Iris pigment epithelial cell (primary cell): ENCODE data around the gene ZIC5.
"Not testable (repeated sequence)": the region's sequence is repeated elsewhere in the genome, so short reads cannot be mapped to it uniquely, and the experiment has no call there.

Source experiments
- DNase-seq: peaks from one replicate; pipeline ENCODE4 v3.0.0-alpha.2; 2011; ENCODE audit warnings: low read depth

ZIC5 gene

DNA sequence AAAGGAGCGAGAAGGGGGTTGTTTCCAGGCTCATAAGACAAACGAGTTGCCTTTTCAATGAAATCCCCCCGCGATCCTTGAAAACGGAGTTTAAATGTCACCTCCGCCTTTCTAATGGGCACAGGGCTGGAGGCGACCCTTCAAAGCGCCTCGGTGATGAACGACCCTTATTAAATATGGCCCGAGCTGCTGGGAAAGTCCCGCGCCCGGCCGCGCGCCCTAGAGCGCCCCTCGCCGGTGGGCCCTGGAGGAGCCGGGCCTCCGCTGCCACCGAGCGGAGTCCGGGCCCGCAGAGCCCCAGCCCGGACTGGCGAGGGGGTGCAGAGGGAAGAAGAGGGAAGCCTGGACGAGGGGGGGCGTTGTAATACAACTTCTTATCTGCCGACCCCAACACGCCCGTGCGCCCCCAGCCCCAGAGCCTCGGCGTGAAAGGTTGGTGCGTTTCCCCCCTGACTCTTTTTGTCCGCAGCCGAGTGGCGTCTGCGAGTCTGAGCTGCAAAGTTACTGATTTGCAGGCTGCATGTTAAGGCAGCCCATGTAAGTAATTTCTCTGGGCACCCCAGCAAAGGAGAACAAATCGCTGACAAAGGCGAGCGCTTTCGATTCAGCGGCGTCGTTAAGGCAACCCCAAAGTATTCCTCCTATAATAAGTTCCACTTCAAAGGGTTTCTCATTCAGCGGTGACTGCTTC is 11.9 kb downstream of the ZIC5 start:
- peak; percentile 18 for DNase-seq

DNA sequence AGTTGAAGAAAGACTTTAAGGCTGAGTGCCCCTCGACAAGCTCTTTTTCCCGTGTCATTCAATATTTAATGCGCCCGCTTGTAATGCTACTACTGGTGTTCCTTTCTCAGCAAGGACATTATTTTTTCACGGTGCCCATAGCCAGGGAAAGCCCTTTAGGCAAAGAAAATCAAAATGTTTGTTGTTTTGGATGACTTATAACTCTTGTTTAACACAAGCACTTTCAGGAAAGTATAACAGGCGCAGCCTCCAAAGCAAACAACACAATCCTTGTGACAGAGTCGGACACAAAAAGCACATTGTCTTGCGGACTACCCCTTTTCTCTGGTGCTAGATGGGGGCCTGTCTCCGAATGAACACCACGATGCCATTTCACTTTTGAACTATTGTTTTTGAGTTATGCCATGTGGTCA is 12.4 kb downstream of the ZIC5 start:
- DNase-seq = no peak

DNA sequence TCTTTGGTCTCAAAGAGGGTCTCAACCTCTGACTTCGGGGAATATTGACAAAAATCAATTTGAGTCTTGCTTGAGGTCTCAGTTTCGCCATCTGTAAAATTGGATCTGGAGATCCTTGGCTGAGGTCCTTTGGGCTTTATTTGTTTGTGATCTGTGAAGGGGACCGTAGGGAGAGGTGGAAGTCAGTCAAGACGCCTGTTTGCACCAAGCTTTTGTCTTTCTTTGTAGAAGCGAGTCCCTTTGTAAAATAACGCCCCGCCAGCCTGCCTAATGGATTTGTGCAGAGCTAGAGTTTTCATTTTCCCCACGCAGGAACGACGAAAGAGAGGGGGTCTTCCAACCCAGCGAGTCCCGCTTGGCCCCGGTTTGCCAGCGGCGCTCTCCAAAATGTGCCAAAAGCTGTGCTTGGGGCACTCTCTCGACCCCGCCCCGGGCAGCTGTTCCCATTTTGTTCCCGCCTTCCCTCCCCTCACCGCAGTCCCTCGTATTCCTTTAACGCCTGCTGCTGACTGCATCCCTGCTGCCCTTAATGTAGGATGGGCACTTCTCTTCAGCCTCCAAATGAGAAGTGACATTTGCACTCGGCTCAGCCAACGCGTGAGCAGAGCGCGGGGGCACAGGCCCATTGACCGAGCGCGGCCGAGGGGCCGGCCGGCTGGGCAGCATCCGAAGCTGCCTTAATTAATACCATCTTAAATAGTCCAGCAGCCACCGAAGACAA is 13.0 kb downstream of the ZIC5 start:
- DNase-seq = no peak

DNA sequence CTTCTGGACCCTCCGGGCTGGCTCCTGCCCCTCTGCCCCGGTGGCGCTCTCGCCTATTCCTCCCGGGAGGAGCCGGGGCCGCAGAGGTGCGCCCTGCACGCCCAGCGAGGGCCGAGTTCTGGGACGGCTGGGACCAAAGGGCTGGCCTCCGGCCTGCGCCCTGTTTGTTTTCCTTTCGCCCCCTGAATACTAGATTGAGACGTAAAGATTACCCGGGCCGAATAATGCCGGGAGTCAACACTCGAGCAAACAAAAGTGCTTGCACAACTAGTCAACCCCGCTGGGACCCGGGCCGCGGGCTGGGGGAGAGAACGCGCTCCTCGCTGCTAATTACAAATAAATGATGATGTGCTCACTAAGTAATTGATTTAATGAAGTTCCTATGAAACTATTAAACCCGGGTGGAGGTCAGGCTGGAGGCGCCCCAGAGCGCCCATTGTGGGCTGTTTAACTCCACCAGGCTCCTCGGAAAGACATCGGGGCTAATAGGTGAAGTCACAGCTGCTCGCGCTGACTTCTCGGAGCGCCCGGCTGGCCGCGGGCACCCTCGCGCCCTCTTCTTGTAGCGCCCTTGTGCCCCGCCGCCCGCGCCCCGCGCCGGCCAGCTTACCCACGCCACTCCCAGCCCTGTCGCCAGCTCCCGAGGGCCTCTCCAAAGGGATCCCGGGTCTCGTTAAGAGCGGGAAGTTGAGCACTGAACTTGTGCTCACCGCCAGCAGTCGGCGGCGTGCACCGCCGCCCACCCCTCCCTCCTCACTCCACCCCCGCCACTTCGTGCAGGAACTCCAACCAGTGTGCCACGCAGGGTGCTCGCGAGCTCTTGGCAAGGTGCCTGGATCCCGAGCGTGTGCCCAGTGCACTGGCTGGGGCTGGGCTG is 14.9 kb downstream of the ZIC5 start:
- no peak for DNase-seq

DNA sequence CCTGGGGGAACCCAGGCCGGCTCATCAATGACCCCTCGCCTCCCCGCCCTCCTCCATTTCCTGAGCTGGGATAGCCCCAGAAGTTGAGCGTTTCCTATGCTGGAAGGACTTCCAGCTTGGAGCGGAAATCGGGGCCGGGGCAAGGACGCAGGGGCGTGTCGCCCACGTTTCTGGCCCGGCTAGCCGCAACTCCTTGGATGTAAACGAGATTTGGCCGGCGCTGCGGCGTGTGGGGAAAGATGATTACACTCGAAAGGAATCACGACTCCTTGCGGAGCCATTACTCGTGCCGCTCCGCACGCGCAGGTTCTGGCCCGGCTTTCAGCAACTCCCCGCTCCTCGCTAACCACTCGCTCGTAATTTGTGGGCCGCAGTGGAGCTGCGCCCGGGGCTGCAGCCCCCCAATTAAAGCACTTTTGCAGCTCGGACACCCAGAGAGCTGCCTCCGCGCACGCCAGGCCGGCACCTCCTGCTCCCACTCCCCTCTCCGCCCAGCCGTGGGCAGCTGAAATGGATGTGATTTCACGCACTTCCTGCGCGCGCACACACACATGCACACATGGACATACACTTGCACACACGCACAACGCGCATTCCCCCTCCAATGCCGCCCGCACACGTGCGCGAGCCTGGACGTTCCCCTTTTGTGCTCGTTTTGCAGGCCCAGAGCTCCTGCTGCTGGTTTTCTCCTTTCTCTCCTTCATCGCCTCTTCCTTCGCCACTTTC is 15.7 kb downstream of the ZIC5 start:
- DNase-seq = peak; percentile 32

DNA sequence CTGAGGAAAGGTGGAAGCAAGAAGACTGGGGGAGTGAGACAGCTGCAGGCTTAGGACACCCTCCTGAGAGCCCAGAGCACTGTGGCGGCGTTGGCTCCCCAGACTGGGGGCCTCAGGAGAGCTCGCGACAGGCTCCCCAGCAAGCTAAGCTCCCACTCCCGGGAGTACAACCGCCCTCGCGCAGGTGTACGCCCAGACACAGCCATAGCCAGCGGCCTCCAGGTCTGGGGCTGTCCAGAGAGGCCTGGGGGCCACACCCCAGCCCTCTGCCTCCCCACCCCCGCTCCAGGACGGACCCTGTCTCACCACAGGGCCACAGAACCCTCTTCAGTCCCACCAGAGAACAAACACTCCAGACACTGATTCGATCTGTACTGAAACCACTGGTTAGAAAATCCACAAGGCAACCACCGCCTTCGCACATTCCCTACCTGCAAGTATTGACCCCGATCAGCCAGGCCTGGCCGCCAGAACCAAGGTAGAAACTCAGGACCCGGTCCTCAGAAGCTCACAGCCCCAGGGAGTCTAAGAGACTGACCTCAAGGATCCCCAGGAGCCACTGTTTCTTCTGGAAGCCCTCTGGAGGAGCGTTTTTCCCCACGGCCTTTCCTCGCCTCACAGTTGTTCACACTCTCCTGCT is 16.3 kb downstream of the ZIC5 start:
- no peak for DNase-seq

DNA sequence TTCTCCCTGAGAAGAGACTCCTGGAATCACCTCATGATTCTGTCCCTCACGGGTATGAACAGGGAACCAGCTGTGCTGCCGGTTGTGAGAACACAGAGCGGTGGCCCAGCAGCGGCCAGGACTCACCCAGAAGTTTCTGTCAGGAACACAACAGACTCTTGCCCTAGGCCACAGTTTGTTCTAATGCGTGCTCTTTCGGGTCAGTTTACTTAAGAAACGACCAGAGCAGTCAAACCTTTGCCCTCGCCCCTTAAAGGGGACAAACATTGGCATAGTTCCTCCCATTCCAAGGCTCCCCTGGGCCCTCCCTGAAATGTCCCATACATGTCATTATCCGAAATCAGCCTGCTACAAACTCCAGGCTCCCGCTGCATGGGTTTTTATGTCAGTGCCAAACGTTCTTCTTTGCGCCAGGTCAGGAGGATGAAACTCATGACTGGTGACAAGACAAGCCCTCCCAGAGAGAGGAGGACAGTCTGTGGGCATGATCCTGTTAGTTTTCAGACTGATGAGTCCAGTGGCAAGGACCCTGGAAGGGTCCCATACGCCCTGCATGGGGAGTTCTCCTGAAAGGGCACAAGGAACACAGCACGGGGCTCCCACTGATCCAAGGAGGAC is 18.3 kb downstream of the ZIC5 start:
- DNase-seq = no peak

DNA sequence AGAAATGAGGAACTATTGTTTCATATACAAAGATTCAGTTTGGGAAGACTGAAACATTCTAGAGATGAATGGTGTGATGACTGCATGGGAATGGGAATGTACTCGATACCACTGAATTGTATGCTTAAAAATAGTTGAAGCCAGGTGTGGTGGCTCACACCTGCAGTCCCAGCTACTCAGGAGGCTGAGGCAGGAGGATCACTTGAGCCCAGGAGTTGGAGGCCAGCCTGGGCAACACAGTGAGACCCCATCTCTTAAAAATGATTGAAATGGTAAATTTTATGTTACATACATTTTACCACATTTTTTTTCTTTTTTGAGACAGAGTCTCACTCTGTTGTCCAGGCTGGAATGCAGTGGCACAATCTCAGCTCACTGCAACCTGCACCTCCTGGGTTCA is 19.9 kb downstream of the ZIC5 start:
- not testable (repeated sequence) for DNase-seq

DNA sequence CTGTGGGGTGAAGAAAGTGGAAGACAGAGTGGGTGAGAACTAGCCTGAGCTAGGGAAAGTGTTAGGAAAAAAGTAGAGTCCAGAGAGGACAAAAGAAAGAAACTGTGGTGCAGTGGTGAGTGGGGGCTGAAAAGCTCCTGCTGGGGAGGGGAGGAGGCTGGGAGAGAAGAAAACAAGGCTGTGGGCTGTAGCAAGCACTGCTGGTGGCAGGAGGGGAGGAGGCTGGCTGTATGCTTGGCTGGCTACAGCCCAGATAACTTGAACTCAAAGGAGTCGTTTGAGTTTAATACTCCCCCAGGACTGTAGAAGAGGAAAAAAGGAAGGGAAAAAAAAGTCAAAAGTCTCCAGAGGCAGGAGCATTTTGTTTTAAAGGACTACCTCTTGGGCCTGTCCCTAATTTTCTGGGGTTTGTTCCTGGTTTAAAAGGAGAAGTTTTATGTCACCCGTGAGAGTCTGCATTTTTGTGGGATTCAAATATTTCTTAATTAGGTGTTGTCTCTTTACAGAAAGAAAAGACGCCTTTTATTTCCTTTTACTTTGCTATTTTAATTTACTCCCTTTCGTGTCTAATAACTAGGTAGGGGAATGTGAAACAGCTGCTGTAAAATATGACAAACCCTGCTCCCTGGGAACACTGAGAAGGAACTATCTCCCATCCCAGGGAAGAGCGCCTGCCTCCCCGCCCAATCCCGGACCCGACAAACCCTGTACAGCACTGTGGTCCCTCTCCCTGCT is 21.7 kb downstream of the ZIC5 start:
- DNase-seq = no peak

DNA sequence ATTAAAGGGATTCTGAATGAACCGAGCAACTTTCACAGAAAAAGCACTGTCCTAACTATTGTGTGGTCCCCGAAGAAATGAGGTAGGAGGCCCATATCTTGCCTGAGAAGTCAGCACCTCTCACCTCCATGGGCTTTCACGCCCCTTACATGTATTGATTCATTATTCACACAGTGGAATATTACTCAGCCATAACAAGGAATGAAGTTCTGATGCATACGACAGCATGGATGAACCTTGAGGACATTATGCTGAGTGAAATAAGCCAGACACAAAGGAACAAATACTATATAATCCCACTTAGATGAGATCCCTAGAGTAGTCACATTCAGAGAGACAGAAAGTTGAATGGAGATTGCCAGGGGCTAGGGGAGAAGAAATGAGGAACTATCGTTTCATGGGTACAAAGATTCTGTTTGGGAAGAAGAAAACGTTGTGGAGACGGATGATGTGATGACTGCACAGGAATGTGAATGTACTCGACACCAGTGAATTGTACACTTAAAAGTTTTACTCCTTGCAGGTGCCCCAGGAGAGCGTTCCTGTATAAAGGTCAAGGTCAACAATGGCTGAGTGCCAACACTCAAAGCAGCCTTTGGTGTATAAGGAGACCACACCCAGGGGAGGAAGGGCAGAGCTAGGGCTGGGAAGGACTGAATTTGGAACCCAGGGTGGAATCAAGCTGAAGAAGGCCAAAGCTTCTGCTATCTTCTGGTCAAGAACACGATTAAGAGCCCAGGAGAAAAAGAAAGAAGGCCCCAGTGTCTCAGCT is 22.5 kb downstream of the ZIC5 start:
- DNase-seq = no peak

DNA sequence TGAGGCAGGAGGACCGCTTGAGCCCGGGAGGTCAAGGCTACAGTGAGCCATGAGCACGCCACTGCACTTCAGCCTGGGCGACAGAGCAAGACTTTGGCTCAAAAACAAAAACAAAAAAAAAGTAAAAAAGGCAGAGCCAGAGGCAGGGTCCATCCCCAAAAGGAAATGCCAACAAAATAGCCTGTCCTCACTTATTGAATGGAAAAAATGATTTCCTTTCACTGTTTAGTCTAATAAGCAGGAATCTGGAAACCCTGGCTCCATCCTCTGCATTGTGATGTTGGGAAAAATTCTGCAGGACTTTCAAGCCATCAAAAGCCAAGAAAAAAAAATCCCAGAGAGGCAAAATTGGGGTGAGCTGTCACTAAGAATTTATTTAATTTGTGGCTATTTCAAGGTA is 23.2 kb downstream of the ZIC5 start:
- no peak for DNase-seq

DNA sequence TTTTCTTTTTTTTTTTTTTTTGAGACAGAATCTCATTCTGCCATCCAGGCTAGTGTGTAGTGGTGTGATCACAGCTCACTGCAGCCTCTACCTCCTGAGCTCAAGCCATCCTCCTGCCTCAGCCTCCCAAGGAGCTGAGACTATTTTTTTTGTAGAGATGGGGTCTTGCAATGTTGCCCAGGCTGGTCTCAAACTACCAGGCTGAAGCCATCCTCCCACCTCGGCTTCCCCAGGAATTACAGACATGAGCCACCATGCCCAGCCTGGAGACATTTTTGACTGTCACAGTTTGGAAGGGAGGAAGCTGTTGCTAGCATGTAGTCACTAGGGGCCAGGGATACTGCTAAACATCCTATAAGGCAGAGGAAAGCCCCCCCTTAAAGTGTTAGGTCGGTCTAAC is 23.9 kb downstream of the ZIC5 start:
- no peak for DNase-seq

DNA sequence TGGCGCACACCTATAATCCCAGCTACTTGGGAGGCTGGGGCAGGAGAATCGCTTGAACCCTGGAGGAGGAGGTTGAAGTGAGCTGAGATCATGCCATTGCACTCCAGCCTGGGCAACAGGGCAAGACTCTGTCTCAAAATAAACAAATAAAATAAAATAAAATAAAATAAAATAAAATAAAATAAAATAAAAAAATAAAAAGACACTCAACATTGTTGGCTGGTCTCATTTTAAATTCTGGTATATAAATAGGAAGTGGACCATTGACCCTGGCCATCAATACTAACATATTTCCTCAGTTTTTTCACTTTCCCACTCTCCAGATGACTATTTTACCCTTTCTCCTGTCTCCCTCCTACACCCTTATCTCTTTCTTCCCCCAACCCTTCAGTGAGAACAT is 26.1 kb downstream of the ZIC5 start:
- not testable (repeated sequence) for DNase-seq

DNA sequence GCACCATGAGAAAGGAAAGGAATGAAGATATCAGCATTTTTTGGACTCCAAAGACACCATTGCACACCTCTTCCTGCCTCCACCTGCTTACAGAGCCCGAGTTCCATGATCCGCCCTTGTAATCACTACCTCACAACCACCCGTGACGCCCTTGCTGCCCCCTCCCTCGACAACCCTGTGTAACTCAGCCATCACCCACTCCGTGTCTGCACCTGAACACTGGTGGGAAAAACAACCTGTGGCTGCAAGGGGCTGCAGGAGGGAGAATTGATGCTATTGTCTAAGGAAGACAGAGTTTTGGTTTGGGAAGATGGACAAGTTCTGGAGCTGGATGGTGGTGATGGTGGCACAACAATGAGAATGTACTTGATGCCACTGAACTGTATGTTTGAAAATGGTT is 27.0 kb downstream of the ZIC5 start:
- no peak for DNase-seq

DNA sequence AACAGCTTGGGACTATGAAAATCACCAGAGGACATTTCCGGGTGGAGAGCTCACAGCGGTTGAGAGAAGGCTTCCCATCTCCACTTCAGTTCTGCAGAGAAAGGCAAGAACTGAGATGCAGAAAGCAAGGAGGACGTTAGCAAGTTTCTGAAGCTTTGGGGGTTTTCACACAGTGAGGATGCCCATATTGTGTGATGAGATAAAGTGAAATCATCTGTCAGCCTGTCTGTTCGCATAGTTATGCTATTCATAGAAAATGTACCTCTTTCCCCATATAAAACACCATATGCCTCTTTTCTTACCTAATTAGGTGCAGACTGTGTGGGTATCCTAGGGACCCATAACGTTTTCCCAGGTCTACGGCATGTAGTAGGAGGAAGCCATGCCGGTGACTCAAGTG is 27.5 kb downstream of the ZIC5 start:
- no peak for DNase-seq

DNA sequence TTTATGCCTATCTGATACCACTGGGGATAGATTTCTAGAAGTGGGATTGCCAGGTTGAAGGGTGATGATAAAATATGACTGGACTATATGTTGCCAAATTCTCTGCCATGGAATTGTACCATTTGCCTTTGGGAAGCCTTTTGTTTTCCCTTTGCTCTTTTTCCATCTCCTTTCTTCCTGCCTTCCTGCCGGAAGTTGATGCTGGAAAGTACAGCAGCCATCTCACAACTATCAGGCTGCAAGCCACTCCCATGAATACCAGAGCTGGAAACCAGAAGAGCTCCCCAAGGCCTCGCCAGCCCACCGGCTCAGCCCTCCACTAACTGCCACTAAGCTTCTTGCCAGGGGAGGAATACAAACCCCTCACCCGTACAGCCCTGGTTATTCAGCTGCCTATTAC is 29.7 kb downstream of the ZIC5 start:
- no peak for DNase-seq

DNA sequence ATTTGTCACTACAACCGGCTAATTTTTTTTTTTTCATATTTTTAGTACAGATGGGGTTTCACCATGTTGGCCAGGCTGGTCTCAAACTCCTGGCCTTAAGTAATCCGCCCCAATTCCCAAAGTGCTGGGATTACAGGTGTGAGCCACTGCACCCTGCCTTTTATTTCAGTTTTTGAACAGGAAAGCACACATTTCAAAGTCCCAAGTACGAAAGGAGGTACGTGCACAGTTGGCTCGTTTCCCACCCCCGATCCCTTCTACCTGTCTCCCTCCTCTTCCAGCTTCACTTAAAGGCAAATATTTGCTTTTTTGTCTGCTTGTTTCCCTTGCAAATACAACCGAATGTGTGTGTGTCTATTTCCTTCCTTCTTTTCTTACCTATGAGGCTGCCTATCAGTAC is 30.5 kb downstream of the ZIC5 start:
- DNase-seq = no peak

DNA sequence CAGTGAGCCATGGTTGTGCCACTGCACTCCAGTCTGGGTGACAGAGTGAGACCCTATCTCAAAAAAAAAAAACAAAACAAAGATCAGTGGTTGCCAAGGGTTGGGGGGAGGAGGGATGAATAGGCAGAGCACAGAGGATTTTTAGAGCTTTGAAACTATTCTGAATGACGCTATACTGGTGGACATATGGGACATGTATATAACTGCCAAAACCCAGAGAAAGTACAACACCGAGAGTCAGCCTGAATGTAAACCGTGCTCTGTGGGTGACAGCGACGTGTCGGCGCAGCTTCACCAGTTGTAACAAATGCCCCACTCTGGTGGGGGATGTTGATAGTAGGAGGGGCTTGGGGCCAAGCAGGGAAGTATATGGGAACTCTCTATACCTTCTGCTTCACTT is 32.9 kb downstream of the ZIC5 start:
- DNase-seq = no peak

DNA sequence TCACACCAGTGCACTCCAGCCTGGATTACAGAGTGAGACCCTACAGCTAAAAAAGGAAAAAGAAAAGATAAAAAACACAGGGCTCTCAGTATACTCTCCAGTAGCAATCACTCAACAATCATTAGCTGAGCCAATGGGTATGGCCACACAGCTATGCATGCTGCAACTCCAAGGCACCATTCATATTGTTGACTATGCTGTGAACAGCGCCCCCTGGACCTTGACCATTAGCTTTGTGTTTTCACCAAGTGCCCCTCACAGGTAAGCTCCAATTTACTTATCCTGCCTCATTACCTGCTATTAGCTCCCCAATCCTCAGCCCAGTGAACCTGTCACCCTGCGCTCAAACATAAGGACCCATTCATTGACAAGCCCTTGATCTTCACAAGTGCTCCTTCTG is 35.8 kb downstream of the ZIC5 start:
- no peak for DNase-seq

DNA sequence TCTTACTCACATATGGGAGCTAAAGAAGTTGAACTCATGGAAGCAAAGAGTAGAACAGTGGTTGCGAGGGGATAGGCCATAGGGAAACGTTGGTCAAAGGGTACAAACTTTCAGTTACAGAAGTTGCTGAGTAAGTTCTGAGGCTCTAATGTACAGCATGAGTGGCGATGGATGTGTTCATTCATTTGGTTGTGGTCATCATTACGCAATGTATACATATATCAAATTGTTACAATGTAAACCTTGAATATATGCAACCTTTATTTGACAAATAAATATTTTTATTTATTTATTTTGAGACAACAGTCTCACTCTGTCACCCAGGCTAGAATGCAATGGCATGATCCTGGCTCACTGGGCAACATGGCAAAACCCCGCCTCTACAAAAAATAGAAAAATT is 38.7 kb downstream of the ZIC5 start:
- no peak for DNase-seq
